DMS53 (cell line): ENCODE measurements around the gene PRKAB2.
"Not testable (repeated sequence)": the region's sequence is repeated elsewhere in the genome, so short reads cannot be mapped to it uniquely, and the experiment has no call there.

Source experiments
- DNase-seq: peaks from one replicate; lab custom pipeline; 2025; lab: John Stamatoyannopoulos, UW

The PRKAB2 gene, protein sequence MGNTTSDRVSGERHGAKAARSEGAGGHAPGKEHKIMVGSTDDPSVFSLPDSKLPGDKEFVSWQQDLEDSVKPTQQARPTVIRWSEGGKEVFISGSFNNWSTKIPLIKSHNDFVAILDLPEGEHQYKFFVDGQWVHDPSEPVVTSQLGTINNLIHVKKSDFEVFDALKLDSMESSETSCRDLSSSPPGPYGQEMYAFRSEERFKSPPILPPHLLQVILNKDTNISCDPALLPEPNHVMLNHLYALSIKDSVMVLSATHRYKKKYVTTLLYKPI

DNA sequence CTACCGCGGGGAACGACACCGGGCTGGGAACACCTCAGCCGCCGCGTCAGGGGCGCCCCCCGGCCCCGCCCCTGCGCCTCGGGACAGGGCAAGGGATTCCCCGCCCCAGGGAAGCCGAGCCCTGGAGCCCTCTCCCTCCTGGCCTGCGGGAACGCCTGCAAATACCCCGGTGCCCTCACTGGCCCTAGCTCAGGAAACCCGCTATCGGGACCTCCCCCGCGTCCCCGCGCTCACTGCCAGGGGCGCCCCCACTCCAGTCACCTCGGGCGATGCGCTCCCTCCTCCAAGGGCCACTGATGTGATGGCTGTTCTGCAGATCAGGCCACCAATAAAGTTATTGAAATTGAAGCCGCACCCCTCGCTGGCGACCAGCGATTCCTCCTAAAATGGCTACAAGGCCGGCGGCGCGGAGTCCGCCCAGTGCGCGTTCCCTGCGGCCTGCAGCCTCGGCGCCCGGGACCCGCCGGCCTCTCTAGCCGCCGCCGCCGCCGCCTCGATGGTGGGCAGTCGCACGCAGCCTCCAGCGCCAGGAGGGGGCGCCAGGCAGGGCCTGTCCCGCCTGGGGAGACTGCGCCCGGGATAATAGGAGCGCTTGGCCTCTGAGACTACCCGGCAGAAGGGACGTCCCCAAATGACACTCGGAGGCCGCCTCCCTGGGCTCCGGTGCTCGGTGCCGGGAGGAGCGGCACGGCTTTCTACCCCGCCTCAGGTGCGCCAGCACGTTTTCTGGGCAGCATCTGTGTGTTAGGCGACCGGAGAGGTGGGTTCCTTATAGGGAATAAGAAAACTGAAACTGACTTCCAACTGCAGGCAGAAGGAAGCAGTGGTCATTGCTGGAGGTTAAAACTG is at the start of gene PRKAB2:
Gene PRKAB2 (minus strand): TSS at position 303 of the 849 bp plus-strand sequence. CDS start 326 bp downstream, outside the sequence.
- DNase-seq = peak; percentile 98

DNA sequence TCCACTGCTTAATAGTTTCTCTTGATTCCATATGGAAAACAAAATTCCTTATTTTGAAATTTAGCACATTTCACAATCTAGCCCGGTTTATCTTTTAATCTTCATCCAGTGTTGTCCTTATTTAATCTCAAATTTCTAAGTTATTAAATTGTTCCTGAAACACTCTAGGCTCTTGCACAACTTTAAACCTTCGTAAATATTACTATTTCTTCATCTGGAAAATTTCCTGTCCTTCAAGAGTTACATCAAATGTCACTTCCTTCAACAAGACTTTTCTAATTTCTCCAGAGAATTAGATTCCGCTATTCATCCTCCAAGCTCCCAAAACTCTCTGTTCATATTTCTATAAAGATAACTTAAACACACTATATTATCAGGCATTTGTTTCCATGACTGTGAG is 46.3 kb upstream of the PRKAB2 start:
- DNase-seq = no peak

DNA sequence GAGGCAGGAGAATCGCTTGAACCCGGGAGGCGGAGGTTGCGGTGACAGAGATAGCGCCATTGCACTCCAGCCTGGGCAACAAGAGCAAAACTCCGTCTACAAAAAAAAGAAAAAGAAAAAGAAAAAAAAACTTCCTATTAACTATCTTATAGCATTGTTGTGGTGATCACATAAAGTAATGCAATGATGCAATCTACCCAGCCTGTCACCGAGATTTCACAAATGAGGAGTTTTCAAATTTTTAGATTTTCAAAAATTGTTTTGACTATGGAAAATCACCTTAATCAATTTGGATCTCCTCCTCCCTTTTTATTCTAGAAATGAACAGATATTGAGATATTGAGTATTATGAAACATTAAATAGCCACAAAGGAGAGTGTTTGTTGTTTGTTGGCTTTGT is 44.9 kb upstream of the PRKAB2 start:
- no peak for DNase-seq

DNA sequence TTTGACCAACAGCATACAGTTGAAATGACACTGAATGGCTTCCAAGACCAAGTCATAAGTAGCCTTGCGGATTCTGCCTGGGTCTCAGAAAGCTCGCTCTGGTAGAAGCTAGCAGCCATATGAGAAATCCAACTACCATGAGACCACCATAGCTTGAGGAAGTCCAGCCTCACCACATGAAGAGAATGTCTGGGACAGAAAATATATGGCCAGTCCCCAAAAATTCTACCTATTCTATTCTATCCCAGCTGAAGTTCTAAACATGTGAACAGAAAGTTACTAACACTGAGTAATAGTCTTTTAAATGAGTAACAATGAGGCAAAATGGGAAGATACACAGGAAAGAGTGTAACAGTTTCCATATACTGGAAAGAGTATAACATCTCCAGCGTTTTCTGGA is 43.9 kb upstream of the PRKAB2 start:
- no peak for DNase-seq

DNA sequence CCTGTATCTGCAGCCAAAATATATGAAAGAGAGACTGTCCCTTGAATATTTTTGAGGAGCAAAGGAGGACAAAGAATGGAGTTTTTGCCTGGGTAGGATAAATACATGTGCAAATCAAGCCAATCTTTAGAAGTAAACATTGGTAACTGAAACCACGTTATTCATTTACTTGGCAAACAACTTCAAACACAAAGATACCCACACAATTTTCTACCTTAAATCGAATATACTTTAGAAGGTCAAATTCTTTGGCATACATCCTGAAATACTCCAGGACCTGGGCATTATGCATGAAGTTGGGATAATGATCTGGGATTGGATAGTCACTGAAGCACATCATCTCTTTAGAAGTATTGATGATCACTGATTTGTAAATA is 43.3 kb upstream of the PRKAB2 start:
- DNase-seq = peak; percentile 11

DNA sequence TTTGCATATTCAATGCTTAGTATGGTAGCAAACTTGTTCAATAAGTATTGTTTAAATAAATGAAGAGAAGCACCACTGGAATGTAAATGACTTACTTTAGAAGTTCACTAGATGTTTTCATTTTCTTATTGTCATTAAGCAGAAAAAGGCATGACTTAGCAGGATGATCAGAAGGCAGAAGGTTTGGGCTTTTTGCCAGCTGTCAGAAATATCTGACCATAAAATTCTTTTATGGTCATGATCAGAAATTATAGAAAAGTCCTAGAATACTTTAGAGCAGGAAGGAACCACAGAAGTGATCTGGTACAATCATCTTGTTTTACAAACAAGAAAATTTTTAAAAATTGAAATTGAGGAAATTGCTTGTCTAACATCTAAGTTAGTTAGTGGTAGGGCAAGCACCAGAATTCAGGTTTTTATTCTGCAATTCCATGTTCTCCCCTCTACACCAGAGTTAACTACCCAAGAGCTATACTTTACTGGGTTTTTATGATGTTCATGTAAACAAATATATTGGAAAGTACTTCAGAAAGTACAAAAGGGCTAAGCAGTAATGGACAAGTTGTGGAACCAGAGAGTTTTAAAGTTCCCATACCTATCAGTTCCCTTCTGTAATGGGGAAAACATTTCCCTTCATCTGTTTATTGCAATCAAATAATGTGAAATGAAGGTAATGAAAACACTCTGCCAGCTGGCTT is 42.7 kb upstream of the PRKAB2 start:
- DNase-seq = no peak

DNA sequence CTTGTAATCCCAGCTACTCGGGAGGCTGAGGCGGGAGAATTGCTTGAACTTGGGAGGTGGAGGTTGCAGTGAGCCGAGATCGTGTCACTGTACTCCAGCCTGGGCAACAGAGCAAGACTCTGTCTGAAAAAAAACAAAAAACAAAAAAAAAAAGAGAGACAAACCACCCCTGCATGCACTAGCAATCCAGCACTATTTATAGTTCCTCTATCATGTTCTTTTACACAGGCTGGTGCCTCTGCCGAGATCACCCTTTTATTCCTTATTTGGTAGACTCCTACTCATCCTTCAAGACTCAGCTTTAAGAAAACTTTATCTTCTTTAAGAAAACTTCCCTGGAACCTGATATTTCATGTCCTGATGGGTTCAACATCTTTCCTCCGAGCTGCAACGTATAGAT is 42.1 kb upstream of the PRKAB2 start:
- DNase-seq = no peak

DNA sequence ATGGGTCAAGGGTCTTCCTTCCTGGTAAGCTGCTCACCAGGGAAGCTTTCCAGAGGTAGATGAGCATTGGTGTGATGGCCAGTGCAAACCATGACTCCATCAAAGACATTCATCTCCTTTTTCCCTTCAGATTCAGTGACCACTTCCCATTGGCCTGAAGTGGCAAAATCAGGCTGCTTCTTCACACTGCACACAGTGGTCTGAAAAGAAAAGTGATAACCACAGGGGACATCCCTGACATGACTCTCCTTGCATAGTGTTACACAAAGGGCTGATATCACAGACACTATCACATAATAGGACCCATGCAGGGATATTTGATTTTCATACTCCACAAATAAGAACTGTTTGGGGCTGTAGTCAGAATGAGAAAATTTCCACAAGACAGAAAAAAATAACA is 41.0 kb upstream of the PRKAB2 start:
- DNase-seq = no peak

DNA sequence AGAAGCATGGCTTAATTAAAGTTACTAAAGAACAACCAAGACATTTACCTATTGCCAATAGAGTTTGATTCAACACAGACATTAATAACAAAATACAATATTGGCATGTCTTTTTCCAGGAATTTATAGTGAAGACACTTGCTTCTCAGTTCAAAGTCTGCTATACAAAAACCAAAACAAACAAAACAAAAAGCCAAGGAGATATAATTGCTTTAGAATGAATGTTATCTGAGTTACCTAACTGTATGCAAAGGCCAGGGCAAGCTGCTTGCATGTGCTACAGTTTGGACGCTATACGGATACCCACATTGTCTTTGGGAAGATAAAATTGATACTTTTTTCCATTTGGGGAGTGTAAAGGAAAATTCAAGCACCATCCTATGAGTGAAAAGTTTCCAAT is 39.3 kb upstream of the PRKAB2 start:
- DNase-seq = no peak

DNA sequence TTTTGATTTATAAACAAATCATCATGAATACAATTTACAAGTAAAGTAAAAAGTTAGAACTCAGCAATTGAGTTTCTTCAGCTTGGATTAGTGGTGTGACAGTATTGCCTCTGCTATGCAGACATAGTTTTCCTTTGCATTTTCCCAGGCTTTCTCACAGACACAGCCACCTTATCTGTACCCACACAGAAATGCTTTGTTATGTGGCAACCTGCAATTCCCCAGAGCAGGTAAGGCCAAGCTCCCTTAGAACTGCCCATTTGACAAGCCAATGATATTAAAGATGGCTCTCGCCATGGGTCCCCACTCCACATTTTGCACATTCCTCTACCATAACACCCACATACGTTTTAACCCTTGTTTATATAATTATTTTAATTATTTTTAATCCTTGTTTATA is 38.7 kb upstream of the PRKAB2 start:
- no peak for DNase-seq

DNA sequence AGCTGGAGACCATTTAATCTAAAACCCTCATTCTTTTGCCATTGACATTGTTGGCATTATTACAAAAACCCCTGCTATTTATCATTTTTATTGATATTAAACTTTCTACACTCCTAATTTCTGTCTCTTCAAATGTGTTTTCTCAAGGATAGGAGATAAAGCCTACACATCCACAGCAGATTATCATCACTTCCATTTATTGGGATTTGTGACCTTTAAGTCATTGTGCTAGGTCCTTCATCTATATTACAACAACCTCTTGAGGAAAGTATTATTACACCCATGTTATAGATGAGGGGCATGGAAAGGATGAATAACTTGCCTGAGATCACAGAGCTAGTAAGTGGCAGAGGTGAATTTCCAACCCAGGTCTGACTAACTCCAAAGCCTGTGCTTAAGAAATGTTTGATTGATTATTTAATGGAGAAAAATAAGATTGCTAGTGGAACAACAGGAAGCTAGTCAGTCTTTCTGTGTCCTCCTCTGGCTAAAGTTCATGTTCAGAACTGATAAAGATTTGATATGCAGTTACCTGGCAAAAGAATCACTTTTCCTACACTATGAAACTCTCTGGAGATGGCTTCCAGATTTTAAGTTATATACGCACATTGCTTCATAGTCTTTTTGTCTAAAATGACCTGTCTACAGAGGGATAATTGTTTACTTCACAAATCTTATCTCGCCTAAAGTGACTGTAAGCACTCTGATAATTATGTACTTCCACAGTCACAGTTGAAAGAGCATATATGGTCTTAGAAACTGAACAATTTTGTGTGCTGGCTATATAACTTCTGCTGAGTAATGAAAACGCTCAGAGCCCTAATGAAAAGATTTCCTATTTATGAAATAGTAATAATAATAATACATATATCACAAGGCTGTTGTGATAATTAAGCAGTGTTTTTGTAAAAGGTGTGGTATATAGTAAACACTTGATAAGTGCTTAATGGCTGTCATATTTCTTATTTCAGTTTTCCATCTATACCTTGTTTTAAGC is 37.9 kb upstream of the PRKAB2 start:
- DNase-seq = no peak

DNA sequence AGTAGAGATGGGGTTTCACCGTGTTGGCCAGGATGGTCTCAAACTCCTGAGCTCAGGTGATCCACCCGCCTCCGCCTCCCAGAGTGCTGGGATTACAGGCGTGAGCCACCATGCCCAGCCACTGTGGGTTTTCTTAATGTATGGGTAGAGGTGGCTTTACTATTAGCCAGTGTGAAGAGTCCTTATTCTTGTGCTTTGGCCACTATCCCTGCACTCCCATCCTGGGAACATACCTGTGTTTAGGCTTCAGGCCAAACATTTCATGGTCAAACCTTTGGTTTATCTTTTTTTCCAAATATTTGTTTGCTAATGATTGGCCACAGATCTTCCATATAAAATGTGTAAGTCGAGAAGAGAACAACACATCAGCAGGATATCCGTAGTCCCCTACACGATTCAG is 36.3 kb upstream of the PRKAB2 start:
- DNase-seq = no peak

DNA sequence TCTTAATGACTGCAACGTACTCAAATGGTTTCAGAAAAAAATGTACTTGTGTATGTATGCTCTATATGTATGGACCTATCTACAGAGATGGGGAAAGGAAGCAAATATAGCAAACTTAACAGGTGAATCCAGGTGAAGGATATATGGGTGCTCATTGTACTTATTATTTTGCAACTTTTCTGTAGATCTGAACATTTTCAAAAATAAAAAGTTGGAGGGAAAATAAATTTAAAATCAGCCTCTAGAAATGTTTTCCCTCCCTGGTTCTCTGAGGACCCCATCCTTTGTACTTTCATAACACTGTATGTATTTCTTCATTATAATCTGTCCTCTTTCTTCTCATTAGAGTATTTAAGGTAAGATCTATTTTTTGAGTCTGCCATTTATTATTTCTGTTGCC is 34.9 kb upstream of the PRKAB2 start:
- DNase-seq = no peak

DNA sequence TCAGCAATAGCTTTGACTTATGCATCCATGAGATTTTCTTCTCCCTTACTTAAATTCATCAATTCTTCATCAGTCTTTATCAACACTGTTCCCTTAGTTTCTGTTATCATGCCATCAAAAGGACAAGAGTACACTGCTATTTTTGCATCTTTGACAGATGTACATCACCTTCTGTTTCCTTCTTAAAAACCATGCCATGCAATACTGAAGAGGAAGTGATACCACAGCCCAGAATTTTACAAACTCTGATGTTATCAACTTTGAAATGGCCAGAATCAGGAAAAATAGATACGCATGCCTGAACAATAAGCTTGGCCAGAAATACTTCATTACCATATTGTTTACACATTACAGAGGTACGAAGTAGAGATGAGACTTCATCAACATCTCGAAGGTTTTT is 31.8 kb upstream of the PRKAB2 start:
- DNase-seq = no peak

DNA sequence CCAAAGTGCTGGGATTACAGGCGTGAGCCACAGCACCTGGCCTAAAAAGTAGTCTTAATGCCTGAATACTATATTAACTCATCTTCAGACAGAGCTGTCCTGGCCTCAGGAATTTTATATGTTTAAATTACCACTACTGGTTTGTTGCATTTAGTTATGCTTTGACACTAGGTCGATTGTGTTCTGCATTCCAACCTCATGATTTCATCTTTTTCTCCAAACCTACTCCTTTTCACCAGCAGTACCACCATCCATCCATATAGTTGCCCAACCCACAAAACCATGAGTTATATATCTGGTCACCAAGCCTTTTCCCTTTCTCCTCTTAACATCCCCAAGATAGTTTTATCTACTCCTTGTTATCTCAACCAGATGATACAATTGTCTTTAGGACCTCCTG is 30.3 kb upstream of the PRKAB2 start:
- DNase-seq = no peak

DNA sequence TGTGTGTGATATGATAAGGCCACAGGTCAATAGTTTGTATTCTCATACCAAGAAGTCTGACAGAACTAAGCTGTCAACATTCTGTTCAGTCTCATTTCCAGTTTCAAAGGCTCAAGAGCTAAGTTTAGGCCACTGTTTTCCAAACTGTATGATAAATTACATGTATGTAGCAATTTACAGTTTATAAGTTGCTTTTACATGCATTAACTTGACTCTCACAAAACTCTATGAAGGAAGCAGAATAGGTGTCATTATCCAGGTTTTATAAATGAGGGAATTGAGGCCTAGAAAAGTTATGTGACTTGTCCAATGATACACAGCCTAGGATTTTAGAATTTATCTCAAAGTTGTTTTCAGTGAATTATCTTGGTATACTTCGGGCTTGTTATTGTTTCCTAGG is 29.5 kb upstream of the PRKAB2 start:
- no peak for DNase-seq

DNA sequence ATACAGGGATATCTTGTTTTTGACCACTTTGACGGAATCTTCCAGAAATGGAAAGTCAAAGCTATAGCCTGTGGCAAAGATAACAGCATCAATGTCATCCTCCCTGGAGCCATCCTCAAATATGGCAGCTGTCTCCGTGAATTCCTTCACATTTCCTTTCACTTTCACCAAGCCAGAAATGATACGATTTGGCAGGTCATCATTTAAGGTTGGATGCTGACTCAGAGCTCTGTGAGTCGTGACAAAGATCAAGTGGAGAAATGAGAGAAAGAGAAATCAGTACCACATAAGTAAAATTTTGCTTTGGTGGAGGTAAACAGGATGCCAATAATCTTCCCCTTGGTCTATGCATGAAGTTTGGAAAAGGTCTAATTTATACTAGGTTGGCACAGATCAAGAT is 29.0 kb upstream of the PRKAB2 start:
- no peak for DNase-seq

DNA sequence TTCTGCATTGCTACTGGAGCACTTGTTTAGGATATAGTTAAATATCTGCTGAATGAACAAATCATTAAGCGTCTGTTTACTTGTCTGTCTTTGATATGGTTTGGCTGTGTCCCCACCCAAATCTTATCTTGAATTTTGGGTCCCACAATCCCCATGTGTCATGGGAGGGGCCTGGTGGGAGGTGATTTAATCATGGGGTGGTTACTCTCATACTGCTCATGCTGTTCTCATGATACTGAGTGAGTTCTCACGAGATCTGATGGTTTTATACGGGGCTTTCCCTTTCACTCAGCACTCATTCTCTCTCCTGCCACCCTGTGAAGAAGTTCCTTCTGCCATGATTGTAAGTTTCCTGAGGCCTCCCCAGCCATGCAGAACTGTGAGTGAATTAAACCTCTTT is 25.1 kb upstream of the PRKAB2 start:
- not testable (repeated sequence) for DNase-seq

DNA sequence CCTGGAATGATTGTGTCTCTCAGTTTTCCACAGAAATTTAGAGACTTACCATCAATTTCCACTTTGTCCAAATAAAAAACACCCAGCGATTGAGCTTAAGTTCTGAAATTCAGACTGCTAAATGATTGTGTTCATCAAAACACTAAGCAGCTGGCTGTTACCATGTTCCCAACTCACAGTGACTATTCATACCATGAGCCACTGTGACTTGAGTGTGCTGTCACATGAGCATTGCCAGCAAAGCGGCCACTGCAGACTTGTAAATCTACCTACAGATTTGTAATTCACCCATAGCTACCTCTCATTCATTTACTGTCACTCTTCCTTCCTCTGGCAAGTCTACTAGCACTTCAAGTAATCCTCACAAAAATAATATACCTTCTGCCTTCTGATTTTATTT is 17.2 kb upstream of the PRKAB2 start:
- peak; percentile 21 for DNase-seq

DNA sequence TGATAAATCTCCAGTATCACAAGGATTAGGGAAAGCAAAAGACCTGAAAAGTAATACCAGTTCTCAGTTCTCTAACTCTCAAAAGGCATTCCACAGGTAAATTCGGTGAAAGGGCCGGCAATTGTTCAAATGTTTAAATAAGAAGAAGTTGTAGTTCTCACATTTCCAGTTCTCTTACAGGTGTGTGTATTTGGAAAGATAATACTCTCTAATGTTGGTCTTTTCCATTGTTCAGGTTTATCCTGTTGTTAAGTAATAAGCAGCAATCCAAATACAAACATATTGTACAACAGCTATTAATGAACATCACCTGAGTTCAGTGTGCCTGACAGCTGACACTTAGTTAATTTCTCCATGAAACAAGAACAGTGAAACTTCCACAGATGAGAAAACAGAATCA is 13.2 kb upstream of the PRKAB2 start:
- peak; percentile 91 for DNase-seq

DNA sequence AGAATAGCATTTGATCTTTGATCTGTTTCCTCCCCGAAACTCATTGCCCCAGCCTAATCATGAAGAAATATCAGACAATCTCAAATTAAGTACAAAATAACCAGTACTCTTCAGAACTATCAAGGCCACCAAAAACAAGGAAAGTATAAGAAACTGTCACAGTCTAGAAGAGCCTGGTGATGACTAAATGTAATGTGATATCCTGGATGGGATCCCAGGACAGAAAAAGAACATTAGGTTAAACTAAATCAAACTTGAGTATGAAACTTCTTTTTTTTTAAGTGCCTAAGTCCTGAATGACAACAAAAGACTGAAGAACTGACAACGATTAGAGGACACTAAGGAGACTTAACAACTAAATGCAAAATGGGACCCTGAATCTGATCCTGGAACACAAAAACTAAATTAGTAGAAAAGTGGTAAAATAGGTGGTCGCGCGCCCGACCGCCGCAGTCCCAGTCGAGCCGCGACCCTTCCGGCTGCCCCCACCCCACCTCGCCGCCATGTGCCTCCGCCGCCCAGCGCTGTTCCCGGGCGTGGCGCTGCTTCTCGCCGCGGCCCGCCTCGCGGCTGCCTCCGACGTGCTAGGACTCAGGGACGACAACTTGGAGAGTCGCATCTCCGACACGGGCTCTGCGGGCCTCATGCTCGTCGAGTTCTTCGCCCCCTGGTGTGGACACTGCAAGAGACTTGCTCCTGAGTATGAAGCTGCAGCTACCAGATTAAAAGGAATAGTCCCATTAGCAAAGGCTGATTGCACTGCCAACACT is 5.5 kb upstream of the PRKAB2 start:
- no peak for DNase-seq
